PFSK-1 (cell line): ENCODE results near the gene LHX5.

Source experiments
- FOXP2 ChIP-seq: optimal IDR thresholded peaks from 2 replicates; pipeline ENCODE3; 2011; ENCODE audit warnings: borderline replicate concordance, control low read depth, inconsistent platforms; ENCODE audit not compliant: insufficient read depth; ENCODE audit errors: extremely low read length, extremely low read depth
- POLR2AphosphoS5 ChIP-seq: IDR thresholded peaks from 2 replicates; pipeline ENCODE4 v1.6.1; 2012; ENCODE audit warnings: low read depth, mild to moderate bottlenecking, control low read depth, low read length, moderate library complexity
- TAF1 ChIP-seq: IDR thresholded peaks from 2 replicates; pipeline ENCODE4 v1.6.1; 2012; ENCODE audit warnings: low read length, control low read depth, borderline replicate concordance; ENCODE audit not compliant: insufficient read depth
- TF ChIP-seq, protein P1 (sequence below), 2 experiments: IDR thresholded peaks; 2 replicates each; pipeline versions ENCODE4 v1.6.1 to v1.8.0; 2011 to 2012; ENCODE audit warnings: low read depth in 2 of 2, low read length in 2 of 2, control low read depth in 1 of 2, inconsistent platforms in 1 of 2, mild to moderate bottlenecking in 1 of 2, moderate library complexity in 1 of 2; ENCODE audit not compliant: insufficient read depth in 1 of 2

DNA sequence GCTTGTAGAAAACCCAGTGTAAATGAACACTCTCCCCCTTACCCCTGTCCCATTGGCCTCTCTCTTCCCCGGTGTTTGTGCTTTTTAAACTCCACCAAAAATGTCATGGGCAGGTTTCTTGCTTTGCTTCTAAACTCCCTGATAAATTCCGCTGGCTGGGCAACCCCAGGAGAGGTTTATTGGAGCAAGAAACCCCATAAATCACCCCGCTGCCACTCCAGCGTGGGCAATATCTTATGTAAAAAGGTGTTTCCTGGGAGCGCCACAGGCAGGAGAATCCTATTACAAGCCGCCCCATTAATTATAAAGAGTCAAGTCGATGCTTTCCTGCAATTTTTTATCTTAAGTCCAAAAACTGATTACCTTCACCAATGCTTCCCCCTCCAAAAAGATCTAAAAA is 22.8 kb downstream of the LHX5 start:
- TF ChIP-seq POLR2AphosphoS5 (no peak), FOXP2 (no peak), TAF1 (no peak)
- TF ChIP-seq, protein P1, sequence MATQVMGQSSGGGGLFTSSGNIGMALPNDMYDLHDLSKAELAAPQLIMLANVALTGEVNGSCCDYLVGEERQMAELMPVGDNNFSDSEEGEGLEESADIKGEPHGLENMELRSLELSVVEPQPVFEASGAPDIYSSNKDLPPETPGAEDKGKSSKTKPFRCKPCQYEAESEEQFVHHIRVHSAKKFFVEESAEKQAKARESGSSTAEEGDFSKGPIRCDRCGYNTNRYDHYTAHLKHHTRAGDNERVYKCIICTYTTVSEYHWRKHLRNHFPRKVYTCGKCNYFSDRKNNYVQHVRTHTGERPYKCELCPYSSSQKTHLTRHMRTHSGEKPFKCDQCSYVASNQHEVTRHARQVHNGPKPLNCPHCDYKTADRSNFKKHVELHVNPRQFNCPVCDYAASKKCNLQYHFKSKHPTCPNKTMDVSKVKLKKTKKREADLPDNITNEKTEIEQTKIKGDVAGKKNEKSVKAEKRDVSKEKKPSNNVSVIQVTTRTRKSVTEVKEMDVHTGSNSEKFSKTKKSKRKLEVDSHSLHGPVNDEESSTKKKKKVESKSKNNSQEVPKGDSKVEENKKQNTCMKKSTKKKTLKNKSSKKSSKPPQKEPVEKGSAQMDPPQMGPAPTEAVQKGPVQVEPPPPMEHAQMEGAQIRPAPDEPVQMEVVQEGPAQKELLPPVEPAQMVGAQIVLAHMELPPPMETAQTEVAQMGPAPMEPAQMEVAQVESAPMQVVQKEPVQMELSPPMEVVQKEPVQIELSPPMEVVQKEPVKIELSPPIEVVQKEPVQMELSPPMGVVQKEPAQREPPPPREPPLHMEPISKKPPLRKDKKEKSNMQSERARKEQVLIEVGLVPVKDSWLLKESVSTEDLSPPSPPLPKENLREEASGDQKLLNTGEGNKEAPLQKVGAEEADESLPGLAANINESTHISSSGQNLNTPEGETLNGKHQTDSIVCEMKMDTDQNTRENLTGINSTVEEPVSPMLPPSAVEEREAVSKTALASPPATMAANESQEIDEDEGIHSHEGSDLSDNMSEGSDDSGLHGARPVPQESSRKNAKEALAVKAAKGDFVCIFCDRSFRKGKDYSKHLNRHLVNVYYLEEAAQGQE (IDR thresholded peaks at IDR 0.05; ENCODE audit: insufficient read depth in 1 of 2, low read depth in 2 of 2, low read length in 2 of 2) = no peak
